Smooth muscle cell (in vitro differentiated cells): ENCODE results near the gene RFC1. TPM values are rescaled to one million over a fixed set of nuclear protein-coding genes. Genes with fewer than 3 reads are reported as not detected.

ENCODE experiments used
- DNase-seq: peaks from one replicate; lab custom pipeline; 2025; ENCODE audit not compliant: unreplicated experiment; lab: John Stamatoyannopoulos, UW
- H2AFZ ChIP-seq: fragments of 200-600 bp; sonication (generic); 2 replicates; pipeline ENCODE4 v1.6.0; 2016; ENCODE audit warnings: antibody characterized with exemption, low read depth, mild to moderate bottlenecking
- H3F3A ChIP-seq: fragments of 200-600 bp; sonication (generic); 2 replicates; pipeline ENCODE4 v1.6.0; 2017; ENCODE audit warnings: antibody characterized with exemption, low read depth
- H3K27ac ChIP-seq: fragments of 200-600 bp; sonication (generic); 2 replicates; pipeline ENCODE4 v1.5.1; 2016; ENCODE audit warnings: low read depth, mild to moderate bottlenecking
- H3K27me3 ChIP-seq: fragments of 200-600 bp; sonication (generic); 2 replicates; pipeline ENCODE4 v1.6.1; 2016; ENCODE audit warnings: low read depth, mild to moderate bottlenecking
- H3K36me3 ChIP-seq: fragments of 200-600 bp; sonication (generic); 2 replicates; pipeline ENCODE4 v1.5.1; 2016; ENCODE audit warnings: low read depth
- H3K4me1 ChIP-seq: fragments of 200-600 bp; sonication (generic); 2 replicates; pipeline ENCODE4 v1.5.1; 2016; ENCODE audit warnings: low read depth
- H3K4me2 ChIP-seq: fragments of 200-600 bp; sonication (generic); 2 replicates; pipeline ENCODE4 v1.6.0; 2016; ENCODE audit warnings: mild to moderate bottlenecking
- H3K4me3 ChIP-seq: fragments of 200-600 bp; sonication (generic); 2 replicates; pipeline ENCODE4 v1.5.1; 2016; ENCODE audit warnings: mild to moderate bottlenecking
- H3K79me2 ChIP-seq: fragments of 200-600 bp; sonication (generic); 2 replicates; pipeline ENCODE4 v1.6.0; 2016; ENCODE audit warnings: low read depth, mild to moderate bottlenecking
- H3K9ac ChIP-seq: fragments of 200-600 bp; sonication (generic); 2 replicates; pipeline ENCODE4 v1.6.0; 2016; ENCODE audit warnings: low read depth
- H3K9me3 ChIP-seq: fragments of 200-600 bp; sonication (generic); replicated peaks from 2 replicates; pipeline ENCODE4 v1.5.1; 2016; ENCODE audit warnings: low read depth
- H4K20me1 ChIP-seq: fragments of 200-600 bp; sonication (generic); 2 replicates; pipeline ENCODE4 v1.6.0; 2016; ENCODE audit warnings: low read depth
- WGBS: methylation state at CpG from one replicate; pipeline ENCODE4 v1.1.7; 2016; ENCODE audit warnings: low lambda C conversion rate; 5-methylcytosine and 5-hydroxymethylcytosine counted together
- polyA plus RNA-seq: library from polyadenylated mRNA; unstranded; fragments of >200 nt; fragmentation: Nextera tagmentation; extraction: Ambion mirVana; gene quantifications from 2 replicates; pipeline ENCODE4 v1.2.1, GENCODE V29; 2016
- total RNA-seq: library from RNA; depleted of rRNA; stranded (reverse); fragments of >200 nt; gene quantifications from 2 replicates; pipeline ENCODE4 v1.2.3, GENCODE V29; 2014
- TF ChIP-seq, protein P1 (sequence below): fragments of 200-600 bp; sonication (generic); IDR thresholded peaks from 2 replicates; pipeline ENCODE4 v1.5.1; 2017; ENCODE audit warnings: borderline replicate concordance, mild to moderate bottlenecking, antibody characterized with exemption; ENCODE audit not compliant: insufficient read depth, poor library complexity, severe bottlenecking

The RFC1 gene
- total and polyA plus RNA-seq, 2 experiments from 2014 or later, result 25.3 to 48.0 TPM

DNA sequence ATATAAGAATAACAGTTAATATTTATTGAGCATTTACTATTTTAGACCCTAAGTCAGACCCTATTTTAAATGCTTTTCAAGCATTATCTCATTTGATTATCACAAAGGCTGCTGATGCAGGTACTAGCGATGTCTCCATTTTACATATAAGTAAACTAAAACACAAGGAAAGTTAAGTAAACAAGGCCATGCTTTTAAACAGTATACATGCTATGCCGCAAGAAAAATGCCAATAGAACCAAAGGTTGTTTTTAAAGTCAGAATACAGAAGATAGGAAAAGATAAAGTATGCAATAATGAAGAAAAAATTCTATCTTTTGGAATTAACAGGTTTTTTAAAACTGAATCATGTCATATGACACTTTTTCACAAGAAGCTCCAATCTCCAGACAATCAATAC lies 26.2 kb downstream of the RFC1 start:
- no peaks in the 10 kb centered on the region for H3F3A ChIP-seq
- no peak for DNase-seq
- TF ChIP-seq, protein P1, sequence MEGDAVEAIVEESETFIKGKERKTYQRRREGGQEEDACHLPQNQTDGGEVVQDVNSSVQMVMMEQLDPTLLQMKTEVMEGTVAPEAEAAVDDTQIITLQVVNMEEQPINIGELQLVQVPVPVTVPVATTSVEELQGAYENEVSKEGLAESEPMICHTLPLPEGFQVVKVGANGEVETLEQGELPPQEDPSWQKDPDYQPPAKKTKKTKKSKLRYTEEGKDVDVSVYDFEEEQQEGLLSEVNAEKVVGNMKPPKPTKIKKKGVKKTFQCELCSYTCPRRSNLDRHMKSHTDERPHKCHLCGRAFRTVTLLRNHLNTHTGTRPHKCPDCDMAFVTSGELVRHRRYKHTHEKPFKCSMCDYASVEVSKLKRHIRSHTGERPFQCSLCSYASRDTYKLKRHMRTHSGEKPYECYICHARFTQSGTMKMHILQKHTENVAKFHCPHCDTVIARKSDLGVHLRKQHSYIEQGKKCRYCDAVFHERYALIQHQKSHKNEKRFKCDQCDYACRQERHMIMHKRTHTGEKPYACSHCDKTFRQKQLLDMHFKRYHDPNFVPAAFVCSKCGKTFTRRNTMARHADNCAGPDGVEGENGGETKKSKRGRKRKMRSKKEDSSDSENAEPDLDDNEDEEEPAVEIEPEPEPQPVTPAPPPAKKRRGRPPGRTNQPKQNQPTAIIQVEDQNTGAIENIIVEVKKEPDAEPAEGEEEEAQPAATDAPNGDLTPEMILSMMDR, result no peak
- no peak overlapping the region for H3K9ac ChIP-seq
- 99% methylated on average over 2 of the region's 2 CpGs for WGBS
- no peak overlapping the region for H3K27ac ChIP-seq
- H3K4me3 ChIP-seq, result no peak overlapping the region
- no peaks in the 10 kb centered on the region for H3K36me3 ChIP-seq
- peaks cover 39% of the 10 kb centered on the region for H3K79me2 ChIP-seq
- no peak overlapping the region for H2AFZ ChIP-seq
- no peaks in the 10 kb centered on the region for H3K27me3 ChIP-seq
- H3K4me2 ChIP-seq, result no peak overlapping the region
- no peaks in the 10 kb centered on the region for H3K4me1 ChIP-seq
- H3K9me3 ChIP-seq, result no peaks in the 10 kb centered on the region
- peaks cover 60% of the 10 kb centered on the region for H4K20me1 ChIP-seq

DNA sequence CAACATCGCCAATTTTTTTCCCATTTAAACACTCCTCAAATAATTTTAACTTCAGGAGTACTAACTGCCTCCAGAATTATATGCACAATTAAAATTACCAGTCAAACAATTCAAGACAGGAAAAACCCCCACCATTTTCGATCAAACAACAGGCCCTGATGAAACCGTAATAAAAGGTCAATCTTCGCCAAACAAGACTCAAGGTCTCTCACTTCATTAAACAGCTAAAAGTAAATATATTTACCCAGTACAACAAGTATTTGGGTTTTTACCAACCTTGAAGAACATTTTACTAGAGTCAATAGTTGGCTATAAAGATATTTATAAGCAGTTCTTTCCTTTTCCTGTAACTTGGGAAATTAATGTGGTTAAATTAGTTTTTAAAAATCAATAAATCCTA lies 28.3 kb downstream of the RFC1 start:
- H3K9me3 ChIP-seq, result no peaks in the 10 kb centered on the region
- H3K9ac ChIP-seq, result no peak overlapping the region
- no peaks in the 10 kb centered on the region for H3K27me3 ChIP-seq
- H4K20me1 ChIP-seq, result peaks cover 72% of the 10 kb centered on the region
- H3K4me1 ChIP-seq, result no peaks in the 10 kb centered on the region
- H2AFZ ChIP-seq, result no peak overlapping the region
- no peaks in the 10 kb centered on the region for H3K36me3 ChIP-seq
- TF ChIP-seq, protein P1, result no peak
- H3F3A ChIP-seq, result no peaks in the 10 kb centered on the region
- no peak overlapping the region for H3K4me2 ChIP-seq
- H3K27ac ChIP-seq, result no peak overlapping the region
- 99% methylated on average over 4 of the region's 4 CpGs for WGBS
- DNase-seq, result no peak
- peaks cover 53% of the 10 kb centered on the region for H3K79me2 ChIP-seq
- no peak overlapping the region for H3K4me3 ChIP-seq

DNA sequence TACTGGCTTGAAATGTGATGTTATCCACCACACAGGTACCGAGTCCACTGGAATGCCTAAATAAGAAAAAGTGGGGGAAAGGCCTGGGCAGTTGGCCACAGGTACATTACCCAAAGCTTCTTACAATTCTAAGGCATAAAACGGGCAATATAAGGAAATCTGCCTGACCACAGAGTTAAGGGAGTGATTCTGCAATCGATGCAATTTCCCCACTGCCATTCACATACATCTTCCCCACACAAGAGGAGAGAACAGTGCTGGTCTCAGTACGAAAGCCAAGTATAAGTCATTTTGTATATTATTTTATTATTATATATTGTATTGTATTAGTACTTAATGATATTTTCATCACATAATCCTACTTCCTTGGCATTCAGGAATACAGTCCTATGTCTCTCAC lies 30.6 kb downstream of the RFC1 start:
- peaks cover 74% of the 10 kb centered on the region for H4K20me1 ChIP-seq

DNA sequence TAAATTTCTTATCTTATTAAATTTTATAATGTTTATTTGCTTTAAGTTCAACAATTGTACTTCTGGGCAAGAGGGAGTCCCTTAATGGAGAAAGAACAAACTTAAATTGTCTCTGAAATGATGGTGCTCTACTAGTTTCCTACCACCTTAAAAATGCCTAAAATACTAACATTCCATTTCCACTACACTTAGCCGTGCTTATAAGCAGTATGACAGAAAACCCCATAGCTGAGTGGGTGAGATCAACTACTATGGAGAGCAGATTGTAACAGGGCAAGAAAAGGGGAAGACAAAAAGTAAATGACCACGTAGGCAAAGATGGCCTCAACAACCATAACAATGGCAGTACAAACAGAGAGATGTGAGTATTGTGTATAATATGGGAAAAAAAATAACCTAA lies 35.0 kb downstream of the RFC1 start:
- H4K20me1 ChIP-seq, result peaks cover 56% of the 10 kb centered on the region
- H3F3A ChIP-seq, result no peaks in the 10 kb centered on the region
- no peaks in the 10 kb centered on the region for H3K9me3 ChIP-seq
- TF ChIP-seq, protein P1, result no peak
- no peak for DNase-seq
- no peak overlapping the region for H3K9ac ChIP-seq
- peaks cover 51% of the 10 kb centered on the region for H3K79me2 ChIP-seq
- no peak overlapping the region for H3K4me2 ChIP-seq
- H3K4me1 ChIP-seq, result no peaks in the 10 kb centered on the region
- peaks cover 13% of the 10 kb centered on the region for H3K36me3 ChIP-seq
- H2AFZ ChIP-seq, result no peak overlapping the region
- no peak overlapping the region for H3K4me3 ChIP-seq
- H3K27ac ChIP-seq, result no peak overlapping the region
- H3K27me3 ChIP-seq, result no peaks in the 10 kb centered on the region
- WGBS, result 82% methylated on average over 2 of the region's 2 CpGs

More for the DNA sequence above, 30.6 kb downstream of the RFC1 start:
- WGBS, result 98% methylated on average over 4 of the region's 4 CpGs
- Histone ChIP-seq H3K4me1 (no peaks in the 10 kb centered on the region), H3K79me2 (peaks cover 61% of the 10 kb centered on the region), H3K4me2 (no peak overlapping the region), H3K36me3 (no peaks in the 10 kb centered on the region), H3F3A (no peaks in the 10 kb centered on the region), H2AFZ (no peak overlapping the region), H3K4me3 (no peak overlapping the region), H3K27ac (no peak overlapping the region), H3K9ac (no peak overlapping the region), H3K27me3 (no peaks in the 10 kb centered on the region), H3K9me3 (no peaks in the 10 kb centered on the region)
- TF ChIP-seq, protein P1, result no peak
- no peak for DNase-seq
